Keratinocyte (primary cell): ENCODE results near the gene ZNF445. TPM values are rescaled to one million over a fixed set of nuclear protein-coding genes. Genes with fewer than 3 reads are reported as not detected.

Experiments
- DNase-seq: peaks from one replicate; pipeline ENCODE4 v3.0.0-alpha.2; 2011; ENCODE audit warnings: low read depth, missing footprints, low spot score
- FAIRE-seq: peaks from 2 replicates; lab custom pipeline; 2011; peaks lifted over from hg19 to GRCh38; lab: Jason Lieb, UNC
- H2AFZ ChIP-seq: 2 replicates; pipeline ENCODE4 v1.6.0; 2012; ENCODE audit warnings: low read length, control low read depth, inconsistent platforms; ENCODE audit not compliant: control insufficient read depth
- H3K27ac ChIP-seq: 2 replicates; pipeline ENCODE4 v1.5.1; 2011; ENCODE audit warnings: low read length; ENCODE audit not compliant: control insufficient read depth, insufficient read depth
- H3K27me3 ChIP-seq: 3 replicates; pipeline ENCODE4 v1.6.0; 2011; ENCODE audit warnings: low read length; ENCODE audit not compliant: control insufficient read depth, insufficient read depth; ENCODE audit errors: extremely low read depth
- H3K36me3 ChIP-seq, 2 experiments: 2 replicates in 1 of 2; 3 replicates in 1 of 2; pipeline ENCODE4 v1.5.1; 2011; ENCODE audit warnings: low read length in 2 of 2, mild to moderate bottlenecking in 1 of 2; ENCODE audit not compliant: control insufficient read depth in 2 of 2, insufficient read depth in 2 of 2; ENCODE audit errors: extremely low read depth in 1 of 2
- H3K4me1 ChIP-seq: 3 replicates; pipeline ENCODE4 v1.5.1; 2011; ENCODE audit warnings: low read length; ENCODE audit not compliant: control insufficient read depth, insufficient read depth; ENCODE audit errors: extremely low read depth
- H3K4me2 ChIP-seq: 3 replicates; pipeline ENCODE4 v1.6.0; 2011; ENCODE audit warnings: low read depth, low read length; ENCODE audit not compliant: control insufficient read depth, insufficient read depth; ENCODE audit errors: extremely low read depth
- H3K4me3 ChIP-seq, 3 experiments: fragments of 200-600 bp in 1 of 3; sonication (generic) in 1 of 3; 2 replicates in 2 of 3; 3 replicates in 1 of 3; pipeline ENCODE4 v1.5.1; 2011 to 2016; ENCODE audit warnings: low read length in 3 of 3, mild to moderate bottlenecking in 3 of 3, control low read depth in 2 of 3, inconsistent platforms in 1 of 3, low read depth in 1 of 3, mixed read lengths in 1 of 3, mixed run types in 1 of 3, moderate library complexity in 1 of 3; ENCODE audit not compliant: control insufficient read depth in 2 of 3, insufficient read depth in 2 of 3; ENCODE audit errors: extremely low read depth in 1 of 3
- H3K79me2 ChIP-seq: 2 replicates; pipeline ENCODE4 v1.6.0; 2012; ENCODE audit warnings: low read length; ENCODE audit not compliant: control insufficient read depth, insufficient read depth
- H3K9ac ChIP-seq: 3 replicates; pipeline ENCODE4 v1.6.0; 2011; ENCODE audit warnings: low read length; ENCODE audit not compliant: control insufficient read depth, insufficient read depth; ENCODE audit errors: extremely low read depth
- H3K9me1 ChIP-seq: 3 replicates; pipeline ENCODE4 v1.6.0; 2011; ENCODE audit warnings: low read length; ENCODE audit not compliant: control insufficient read depth, insufficient read depth; ENCODE audit errors: extremely low read depth
- H3K9me3 ChIP-seq: 2 replicates; pipeline ENCODE4 v1.5.1; 2012; ENCODE audit warnings: low read depth, low read length; ENCODE audit not compliant: control insufficient read depth
- H4K20me1 ChIP-seq: 3 replicates; pipeline ENCODE4 v1.6.0; 2011; ENCODE audit warnings: low read length; ENCODE audit not compliant: control insufficient read depth, insufficient read depth; ENCODE audit errors: extremely low read depth
- CTCF ChIP-seq, 3 experiments: IDR thresholded peaks in 1 of 3; conservative IDR thresholded peaks in 1 of 3; optimal IDR thresholded peaks in 1 of 3; 2 replicates in 2 of 3; 3 replicates in 1 of 3; pipeline versions ENCODE3 to v1.5.1; 2011; ENCODE audit warnings: low read length in 3 of 3, mild to moderate bottlenecking in 3 of 3, moderate library complexity in 2 of 3, control low read depth in 1 of 3, inconsistent platforms in 1 of 3; ENCODE audit not compliant: insufficient read depth in 2 of 3; ENCODE audit errors: extremely low read depth in 1 of 3
- EZH2 ChIP-seq: IDR thresholded peaks from one replicate; pipeline ENCODE4 v1.6.1; 2012; ENCODE audit warnings: inconsistent platforms, mild to moderate bottlenecking, low read length, moderate library complexity
- dilution Hi-C: fragments of 300-500 bp; cut with MboI; formaldehyde crosslinking; loops from one replicate; pipeline ENCODE4 v1.7.0; 2020; ENCODE audit warnings: low sequenced_read_pairs; ENCODE audit not compliant: extremely low pct_ligation_motif_present
- polyA plus RNA-seq, 5 experiments: library from polyadenylated mRNA; depleted of rRNA in 3 of 5; stranded (reverse) in 3 of 5; stranded (forward) in 1 of 5; unstranded in 1 of 5; fragments of >200 nt; gene quantifications; 1 replicate in 1 of 5; 2 replicates in 3 of 5; 3 replicates in 1 of 5; pipeline versions ENCODE4 v1.2.1 to v1.2.3, GENCODE V29; 2011 to 2012; ENCODE audit warnings: missing spikeins in 2 of 5, low read depth in 1 of 5, low replicate concordance in 1 of 5

Gene ZNF445
- polyA plus RNA-seq, 1 donor (not counting 4 experiments of a cell fraction or from before 2014, with no cell fraction given) = 3.3 TPM

- H2AFZ ChIP-seq = no peak overlapping the region
- H3K79me2 ChIP-seq = no peaks in the 10 kb centered on the region
- H3K27ac ChIP-seq = no peak overlapping the region
- dilution Hi-C loops = no loop called here
- no peaks in the 10 kb centered on the region for H3K27me3 ChIP-seq
- no peaks in the 10 kb centered on the region for H4K20me1 ChIP-seq
- DNase-seq (no peak), FAIRE-seq (no peak)
- H3K9me3 ChIP-seq = no peaks in the 10 kb centered on the region
- H3K9ac ChIP-seq = no peak overlapping the region
- no peaks in the 10 kb centered on the region for H3K4me1 ChIP-seq
- peaks cover 30 to 31% of the 10 kb centered on the region in 2 experiments for H3K36me3 ChIP-seq
- TF ChIP-seq EZH2 (no peak), CTCF (optimal IDR thresholded peaks at IDR 0.05 in 1 of 3, IDR thresholded peaks at IDR 0.05 in 1 of 3, conservative IDR thresholded peaks at IDR 0.05 in 1 of 3; ENCODE audit: extremely low read depth in 1 of 3, insufficient read depth in 2 of 3, low read length in 3 of 3) (no peak)
- H3K4me3 ChIP-seq = no peak overlapping the region
- no peak overlapping the region for H3K4me2 ChIP-seq
- H3K9me1 ChIP-seq = no peaks in the 10 kb centered on the region
Measured at GRCh38 chr3:44444437-44444836, 33.0 kb downstream of the ZNF445 start.

DNA sequence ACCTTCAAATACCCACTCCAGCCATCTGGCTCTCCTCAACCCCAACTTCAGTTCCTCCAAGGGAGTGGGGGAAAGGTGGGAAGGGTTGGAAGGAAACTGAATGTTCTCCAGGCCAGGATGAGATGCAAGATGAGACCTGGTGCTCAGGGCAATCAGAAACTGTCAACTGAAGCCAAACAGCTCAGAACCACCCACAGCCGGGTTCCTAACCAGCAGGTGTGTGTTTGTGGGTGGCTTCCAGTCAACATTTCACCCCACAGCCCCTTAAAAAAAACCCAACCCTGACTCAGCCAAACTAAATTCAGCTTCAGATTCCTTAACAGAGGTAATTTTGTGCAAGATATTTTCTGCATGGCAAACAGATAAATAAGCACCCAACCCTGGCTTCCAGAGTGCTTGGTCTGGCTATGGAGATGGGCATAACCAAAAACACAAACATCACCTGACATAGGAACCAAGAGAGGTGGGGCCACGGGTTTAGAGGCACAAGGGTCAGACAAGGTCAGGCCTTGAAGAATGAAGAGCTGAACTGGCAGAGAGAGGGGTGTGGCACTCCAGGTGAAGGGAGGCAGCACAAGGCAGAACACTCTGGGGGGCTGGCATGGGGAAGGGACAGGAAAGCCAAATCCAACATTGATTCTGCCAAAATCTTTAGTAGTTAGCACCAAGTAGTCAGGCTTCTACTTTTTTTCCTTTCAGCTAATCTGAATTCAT lies 34.7 kb downstream of the ZNF445 start:
- Histone ChIP-seq H3K4me1 (no peaks in the 10 kb centered on the region), H3K9me1 (no peaks in the 10 kb centered on the region), H3K4me3 (no peak overlapping the region), H3K79me2 (no peaks in the 10 kb centered on the region), H3K27me3 (no peaks in the 10 kb centered on the region), H3K9ac (no peak overlapping the region), H3K36me3 (peaks cover 14 to 19% of the 10 kb centered on the region in 2 experiments), H3K27ac (no peak overlapping the region), H2AFZ (no peak overlapping the region), H3K4me2 (no peak overlapping the region), H3K9me3 (no peaks in the 10 kb centered on the region), H4K20me1 (no peaks in the 10 kb centered on the region)
- dilution Hi-C loops = no loop called here
- FAIRE-seq (no peak), DNase-seq (no peak)
- no peak for TF ChIP-seq EZH2
- TF ChIP-seq CTCF (optimal IDR thresholded peaks at IDR 0.05 in 1 of 3, IDR thresholded peaks at IDR 0.05 in 1 of 3, conservative IDR thresholded peaks at IDR 0.05 in 1 of 3; ENCODE audit: extremely low read depth in 1 of 3, insufficient read depth in 2 of 3, low read length in 3 of 3) = no peak
